Naive thymus-derived CD4-positive, alpha-beta T cell (primary cell): ENCODE results near the gene RRM1. TPM values are rescaled to one million over a fixed set of nuclear protein-coding genes. Genes with fewer than 3 reads are reported as not detected.
"Not testable (repeated sequence)": the region's sequence is repeated elsewhere in the genome, so short reads cannot be mapped to it uniquely, and the experiment has no call there.

ENCODE experiments used
- ATAC-seq: fragments of 150-1000 bp; cut with Tn5 transposase; 2 replicates; pipeline ENCODE4 v1.10.0; 2021; ENCODE audit warnings: mild to moderate bottlenecking, moderate library complexity
- CTCF ChIA-PET: fragments of 350-600 bp; sonication (Branson Sonifier 250); formaldehyde crosslinking; loops from one replicate; lab custom pipeline; 2021; ENCODE audit warnings: antibody characterized with exemption; lab: Charles Lee
- POLR2A ChIA-PET: fragments of 350-600 bp; sonication (Branson Sonifier 250); formaldehyde crosslinking; loops from one replicate; lab custom pipeline; 2021; ENCODE audit warnings: antibody characterized with exemption, inconsistent platforms; lab: Charles Lee
- DNase-seq, 9 donors: peaks; one replicate each; pipeline versions ENCODE4 v3.0.0 to v3.0.0-alpha.2; 2020 to 2022; ENCODE audit warnings: mixed read lengths in 1 of 9
- H3K27ac ChIP-seq: one replicate; pipeline ENCODE4 v1.7.0; 2013; ENCODE audit warnings: mild to moderate bottlenecking, low read depth, low read length, moderate library complexity
- H3K27me3 ChIP-seq, 2 donors: one replicate each; pipeline ENCODE4 v1.7.0; 2013; ENCODE audit warnings: low read length in 2 of 2, mild to moderate bottlenecking in 2 of 2, moderate library complexity in 2 of 2; ENCODE audit not compliant: control insufficient read depth in 2 of 2, insufficient read depth in 2 of 2
- H3K36me3 ChIP-seq, 3 experiments: 1 replicate in 2 of 3; 2 replicates in 1 of 3; pipeline ENCODE4 v1.7.0; 2013; ENCODE audit warnings: low read length in 3 of 3, mild to moderate bottlenecking in 3 of 3, moderate library complexity in 1 of 3; ENCODE audit not compliant: insufficient read depth in 3 of 3, control insufficient read depth in 2 of 3
- H3K4me1 ChIP-seq, 2 donors: one replicate each; pipeline ENCODE4 v1.7.0; 2013; ENCODE audit warnings: low read length in 2 of 2, mild to moderate bottlenecking in 2 of 2, moderate library complexity in 1 of 2; ENCODE audit not compliant: control insufficient read depth in 2 of 2, insufficient read depth in 2 of 2
- H3K4me3 ChIP-seq: 2 replicates; pipeline ENCODE4 v1.7.0; 2013; ENCODE audit warnings: mild to moderate bottlenecking, low read length
- H3K9me3 ChIP-seq, 3 experiments: 1 replicate in 2 of 3; 2 replicates in 1 of 3; pipeline ENCODE4 v1.7.0; 2013; ENCODE audit warnings: low read length in 3 of 3; ENCODE audit not compliant: control insufficient read depth in 2 of 3
- H3K27ac Mint-ChIP-seq, 9 donors: one replicate each; pipeline ENCODE4 v1.8.0; 2020 to 2022; ENCODE audit warnings: mixed read lengths in 9 of 9, mild to moderate bottlenecking in 8 of 9, moderate library complexity in 5 of 9, inconsistent platforms in 2 of 9
- H3K27me3 Mint-ChIP-seq, 5 donors: one replicate each; pipeline ENCODE4 v1.8.0; 2021 to 2022; ENCODE audit warnings: mixed read lengths in 5 of 5, mild to moderate bottlenecking in 1 of 5
- H3K36me3 Mint-ChIP-seq, 5 donors: one replicate each; pipeline ENCODE4 v1.8.0; 2020 to 2022; ENCODE audit warnings: mixed read lengths in 5 of 5, mild to moderate bottlenecking in 3 of 5, inconsistent platforms in 1 of 5
- H3K4me1 Mint-ChIP-seq, 7 donors: one replicate each; pipeline ENCODE4 v1.8.0; 2020 to 2022; ENCODE audit warnings: mixed read lengths in 7 of 7, mild to moderate bottlenecking in 3 of 7, inconsistent platforms in 1 of 7
- H3K4me3 Mint-ChIP-seq, 10 donors: one replicate each; pipeline ENCODE4 v1.8.0; 2020 to 2022; ENCODE audit warnings: mild to moderate bottlenecking in 10 of 10, mixed read lengths in 10 of 10, moderate library complexity in 6 of 10, inconsistent platforms in 2 of 10
- H3K9me3 Mint-ChIP-seq, 11 donors: one replicate each; pipeline ENCODE4 v1.8.0; 2020 to 2022; ENCODE audit warnings: mixed read lengths in 11 of 11, mild to moderate bottlenecking in 4 of 11, inconsistent platforms in 1 of 11, moderate library complexity in 1 of 11
- intact Hi-C, 2 donors: fragments of 100-400 bp; cut with micrococcal nuclease; formaldehyde crosslinking; loops; one replicate each; pipeline ENCODE4 v1.15.1; 2023
- polyA plus RNA-seq, 2 donors: library from polyadenylated mRNA; unstranded; fragments of 300-500 nt; fragmentation: Illumina TruSeq; gene quantifications; one replicate each; pipeline ENCODE4 v1.2.3, GENCODE V29; 2021
- total RNA-seq, 6 experiments: library from RNA in 5 of 6; stranded (reverse) in 5 of 6; gene quantifications; 1 replicate in 5 of 6; 2 replicates in 1 of 6; pipeline ENCODE4 v1.2.3 and lab custom pipeline; 2021 to 2026

RRM1 gene
- total and polyA plus RNA-seq, 7 experiments from 2014 or later = 33.6 to 140 (median 36.6) TPM

DNA sequence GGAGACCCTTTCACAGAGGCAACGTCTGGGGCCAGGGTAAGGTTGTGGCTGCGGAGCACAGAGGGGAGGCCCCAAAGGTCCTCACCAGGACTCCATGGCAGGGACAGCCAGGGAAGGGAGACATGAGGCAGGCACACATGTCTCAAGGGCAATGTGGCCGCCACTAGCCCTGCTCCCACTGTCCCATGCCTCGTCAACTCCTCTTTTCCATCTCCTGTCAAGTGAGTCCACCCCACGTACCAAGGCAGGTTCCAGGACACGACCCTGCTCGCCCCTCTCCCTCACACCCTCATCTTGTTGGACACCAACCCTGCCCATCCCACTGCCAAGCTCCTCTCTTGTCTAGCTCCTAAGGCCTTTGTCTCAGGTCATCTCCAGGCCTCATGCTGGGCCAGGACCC, 73.2 kb downstream of the RRM1 start:
- peaks cover 0 to 13% (median 0%) of the 10 kb centered on the region in 5 donors for H3K27me3 Mint-ChIP-seq
- Histone ChIP-seq H3K27ac (no peak overlapping the region), H3K9me3 (no peaks in the 10 kb centered on the region), H3K36me3 (no peaks in the 10 kb centered on the region), H3K4me3 (no peak overlapping the region), H3K4me1 (no peaks in the 10 kb centered on the region), H3K27me3 (no peaks in the 10 kb centered on the region)
- no peak overlapping the region for H3K27ac Mint-ChIP-seq
- POLR2A ChIA-PET = no interaction called here
- no peaks in the 10 kb centered on the region for H3K36me3 Mint-ChIP-seq
- intact Hi-C loops = no loop called here
- no peak for DNase-seq
- no peak for ATAC-seq
- H3K9me3 Mint-ChIP-seq = peaks cover 0 to 3% (median 0%) of the 10 kb centered on the region in 11 donors
- H3K4me1 Mint-ChIP-seq = no peaks in the 10 kb centered on the region
- H3K4me3 Mint-ChIP-seq = no peak overlapping the region
- CTCF ChIA-PET = no interaction called here

DNA sequence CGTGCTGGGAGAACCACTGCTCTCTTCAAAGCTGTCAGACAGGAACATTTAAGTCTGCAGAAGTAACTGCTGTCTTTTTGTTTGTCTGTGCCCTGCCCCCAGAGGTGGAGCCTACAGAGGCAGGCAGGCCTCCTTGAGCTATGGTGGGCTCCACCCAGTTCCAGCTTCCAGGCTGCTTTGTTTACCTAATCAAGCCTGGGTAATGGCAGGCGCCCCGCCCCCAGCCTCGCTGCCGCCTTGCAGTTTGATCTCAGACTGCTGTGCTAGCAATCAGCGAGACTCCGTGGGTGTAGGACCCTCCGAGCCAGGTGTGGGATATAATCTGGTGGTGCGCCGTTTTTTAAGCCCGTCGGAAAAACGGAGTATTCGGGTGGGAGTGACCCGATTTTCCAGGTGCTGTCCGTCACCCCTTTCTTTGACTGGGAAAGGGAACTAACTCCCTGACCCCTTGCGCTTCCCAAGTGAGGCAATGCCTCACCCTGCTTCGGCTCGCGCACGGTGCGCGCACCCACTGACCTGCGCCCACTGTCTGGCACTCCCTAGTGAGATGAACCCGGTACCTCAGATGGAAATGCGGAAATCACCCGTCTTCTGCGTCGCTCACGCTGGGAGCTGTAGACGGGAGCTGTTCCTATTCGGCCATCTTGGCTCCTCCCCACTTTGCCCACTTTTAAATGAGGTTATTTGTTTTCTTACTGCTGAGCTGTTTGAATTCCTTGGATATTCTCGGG, 81.2 kb downstream of the RRM1 start:
- intact Hi-C loops, POLR2A ChIA-PET, H3K4me3 ChIP-seq, H3K36me3 Mint-ChIP-seq, H3K9me3 ChIP-seq, H3K27me3 ChIP-seq, H3K27ac ChIP-seq, CTCF ChIA-PET, H3K9me3 Mint-ChIP-seq, H3K27ac Mint-ChIP-seq, ATAC-seq, H3K36me3 ChIP-seq, H3K4me1 Mint-ChIP-seq, H3K4me1 ChIP-seq: not testable (repeated sequence)
- Mint-ChIP-seq H3K27me3 (peaks cover 8 to 22% (median 15%) of the 10 kb centered on the region in 5 donors), H3K4me3 (peak overlapping the region in 1 of 10 donors; percentile 22)
- DNase-seq = peak in 1 of 9 donors; percentile 8

DNA sequence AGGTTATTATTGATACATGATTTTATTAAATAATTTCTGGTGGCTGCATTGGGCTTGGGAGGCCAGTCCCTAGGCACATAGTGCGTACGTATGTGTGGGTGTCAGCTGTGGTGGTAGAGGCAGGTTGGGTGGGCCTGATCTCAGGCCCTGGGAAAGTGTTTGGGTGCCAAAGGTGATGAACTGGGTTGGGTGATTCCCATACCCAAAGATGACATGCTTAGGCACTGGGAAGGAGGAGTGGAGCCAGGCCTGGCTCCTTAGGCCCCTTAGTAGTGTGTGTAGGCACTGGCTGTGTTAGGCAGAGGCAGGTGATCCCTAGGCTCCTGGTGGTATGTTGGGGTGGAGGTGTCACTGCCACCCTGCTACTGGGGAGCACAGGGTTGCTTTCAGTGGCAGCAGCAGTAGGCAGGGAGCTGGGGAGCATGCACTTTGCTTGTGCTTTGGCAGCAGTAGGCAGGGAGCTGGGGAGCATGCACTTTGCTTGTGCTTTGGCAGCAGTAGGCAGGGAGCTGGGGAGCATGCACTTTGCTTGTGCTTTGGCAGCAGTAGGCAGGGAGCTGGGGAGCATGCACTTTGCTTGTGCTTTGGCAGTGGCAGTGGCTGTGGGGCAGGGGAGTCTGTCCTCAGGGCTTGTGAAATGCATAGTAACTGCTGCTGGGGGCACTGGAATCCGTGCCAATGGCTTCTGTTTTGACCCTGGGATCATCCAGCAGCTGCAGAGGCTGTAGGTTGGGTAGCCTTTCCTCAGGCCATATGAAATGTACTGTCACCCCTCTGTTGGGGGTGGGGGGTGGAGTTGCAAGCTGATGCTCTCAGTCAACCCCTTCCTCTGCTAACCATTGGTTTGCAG, 84.4 kb downstream of the RRM1 start:
- Mint-ChIP-seq H3K9me3 (peaks cover 0 to 3% (median 0%) of the 10 kb centered on the region in 11 donors), H3K27me3 (peaks cover 8 to 22% (median 15%) of the 10 kb centered on the region in 5 donors), H3K27ac (no peak overlapping the region), H3K4me3 (no peak overlapping the region), H3K36me3 (no peaks in the 10 kb centered on the region), H3K4me1 (no peaks in the 10 kb centered on the region)
- no peaks in the 10 kb centered on the region for H3K36me3 ChIP-seq
- no peaks in the 10 kb centered on the region for H3K9me3 ChIP-seq
- no peak overlapping the region for H3K27ac ChIP-seq
- POLR2A ChIA-PET = no interaction called here
- no peaks in the 10 kb centered on the region for H3K4me1 ChIP-seq
- ATAC-seq (no peak), DNase-seq (no peak)
- intact Hi-C loops = no loop called here
- H3K4me3 ChIP-seq = no peak overlapping the region
- no peaks in the 10 kb centered on the region for H3K27me3 ChIP-seq
- CTCF ChIA-PET = no interaction called here

DNA sequence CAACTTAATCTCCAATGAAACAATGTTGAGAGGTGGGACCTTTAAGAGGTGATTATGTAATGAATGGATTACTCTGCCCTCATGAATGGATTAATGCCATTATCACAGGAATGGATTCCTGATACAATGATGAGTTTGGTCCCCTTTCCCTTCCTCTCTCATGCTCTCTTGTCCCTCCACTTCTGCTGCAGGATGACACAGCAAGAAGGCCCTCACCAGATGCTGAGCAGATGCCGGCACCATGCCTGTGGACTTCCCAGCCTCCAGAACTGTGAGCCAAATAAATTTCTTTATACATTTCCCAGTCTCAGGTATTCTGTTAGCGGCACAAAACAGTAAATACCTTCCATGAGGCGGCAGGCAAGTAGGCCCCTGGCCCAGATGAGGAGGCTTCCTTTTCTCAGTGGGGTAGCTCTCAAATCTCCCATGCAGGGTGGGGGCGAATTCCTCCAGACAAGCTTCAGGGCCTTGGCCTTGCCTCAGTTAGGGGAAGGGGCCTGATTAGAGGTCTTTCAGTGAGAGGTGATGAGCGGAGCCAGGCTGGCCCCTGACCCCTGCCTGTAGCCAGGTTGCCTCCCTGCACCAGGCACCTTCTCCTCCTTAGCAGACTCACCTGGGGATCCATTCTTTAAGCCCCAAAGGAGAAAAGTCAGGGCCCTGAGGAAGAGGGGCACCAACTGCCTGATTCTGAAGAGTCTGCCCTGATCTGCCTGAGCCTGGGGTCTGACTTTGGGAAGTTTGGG, 86.0 kb downstream of the RRM1 start:
- no peak overlapping the region for H3K4me3 Mint-ChIP-seq
- intact Hi-C loops = loop anchor here in 1 of 2 donors (10.0 kb wide), 1 partner anchor 1114 kb away; no protein-coding TSS in a partner anchor
- CTCF ChIA-PET = no interaction called here
- no peak overlapping the region for H3K27ac Mint-ChIP-seq
- H3K4me1 Mint-ChIP-seq = peaks cover 0 to 6% (median 0%) of the 10 kb centered on the region in 7 donors
- H3K9me3 Mint-ChIP-seq = peaks cover 0 to 3% (median 0%) of the 10 kb centered on the region in 11 donors
- Histone ChIP-seq H3K27me3 (no peaks in the 10 kb centered on the region), H3K4me3 (no peak overlapping the region), H3K4me1 (no peaks in the 10 kb centered on the region), H3K9me3 (no peaks in the 10 kb centered on the region), H3K36me3 (no peaks in the 10 kb centered on the region), H3K27ac (no peak overlapping the region)
- DNase-seq (no peak), ATAC-seq (no peak)
- H3K27me3 Mint-ChIP-seq = peaks cover 8 to 22% (median 15%) of the 10 kb centered on the region in 5 donors
- POLR2A ChIA-PET = interaction anchor here (0.7 kb wide), 1 partner anchor 27 kb away, joined by 3 read pairs; no protein-coding TSS in a partner anchor
- no peaks in the 10 kb centered on the region for H3K36me3 Mint-ChIP-seq

DNA sequence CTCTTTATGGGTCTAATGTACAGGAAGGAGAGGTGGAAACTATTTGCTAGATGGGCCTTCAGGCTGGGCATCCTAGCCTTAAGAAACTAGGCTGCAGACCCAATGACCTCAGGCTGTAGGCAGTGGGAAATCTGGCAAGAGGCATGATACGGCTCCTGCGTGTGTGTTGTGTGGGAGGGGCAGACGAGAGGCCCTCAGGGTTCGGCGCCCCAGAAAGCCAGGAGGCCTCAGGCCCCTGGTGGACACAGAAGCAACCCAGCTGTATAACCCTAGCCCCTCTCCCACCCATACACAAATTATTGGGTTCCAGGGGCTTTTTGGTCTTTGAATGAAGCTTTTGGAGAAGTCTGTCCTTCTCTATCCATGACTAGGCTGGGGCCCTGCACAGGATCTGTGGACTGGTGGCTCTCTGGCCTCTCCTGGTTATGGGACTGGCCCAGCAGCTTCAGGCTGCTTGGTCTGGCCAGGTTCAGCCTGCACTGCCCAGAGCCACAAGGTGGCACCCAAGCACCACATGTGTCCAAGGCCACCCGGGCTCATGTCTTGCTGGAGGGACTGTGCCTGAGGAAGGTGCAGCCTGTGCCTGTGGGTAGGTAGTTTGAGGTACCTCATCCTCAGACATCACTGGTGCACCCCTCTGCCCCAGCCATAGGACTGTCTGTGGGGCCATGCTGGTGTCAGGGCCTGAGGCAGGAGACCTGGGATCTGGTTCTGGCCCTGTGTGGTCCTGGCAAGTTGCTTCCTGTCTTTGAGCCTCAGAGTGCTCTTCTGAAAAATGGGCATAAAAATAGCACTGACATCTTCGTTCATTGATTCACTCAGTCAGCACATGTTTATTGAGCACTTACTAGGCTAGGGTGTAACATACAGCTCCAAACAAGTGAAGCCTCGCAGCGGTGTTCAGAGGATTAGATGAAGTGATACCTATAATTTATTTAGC, 87.5 kb downstream of the RRM1 start:
- CTCF ChIA-PET = interaction anchor here (6.9 kb wide), 1 partner anchor 358 kb away, joined by 59 read pairs; no protein-coding TSS in a partner anchor
- Mint-ChIP-seq H3K9me3 (peaks cover 0 to 3% (median 0%) of the 10 kb centered on the region in 11 donors), H3K4me3 (no peak overlapping the region), H3K4me1 (peaks cover 0 to 13% (median 0%) of the 10 kb centered on the region in 7 donors), H3K27me3 (peaks cover 0 to 14% (median 7%) of the 10 kb centered on the region in 5 donors), H3K36me3 (no peaks in the 10 kb centered on the region), H3K27ac (no peak overlapping the region)
- H3K4me1 ChIP-seq = no peaks in the 10 kb centered on the region
- no peak overlapping the region for H3K27ac ChIP-seq
- H3K36me3 ChIP-seq = no peaks in the 10 kb centered on the region
- H3K4me3 ChIP-seq = no peak overlapping the region
- intact Hi-C loops = loop anchor here in 1 of 2 donors (10.0 kb wide), 1 partner anchor 1113 kb away; no protein-coding TSS in a partner anchor
- H3K27me3 ChIP-seq = no peaks in the 10 kb centered on the region
- DNase-seq (peak in 2 of 9 donors; percentile 11 to 42), ATAC-seq (peak; percentile 65)
- H3K9me3 ChIP-seq = no peaks in the 10 kb centered on the region
- POLR2A ChIA-PET = no interaction called here
